HG02610 (cell line): ENCODE measurements around the gene CRIM1.

Source experiments
- ATAC-seq: cut with Tn5 transposase; IDR thresholded peaks from one replicate; pipeline ENCODE4 v1.9.1; 2021; ENCODE audit warnings: mild to moderate bottlenecking, moderate library complexity; ENCODE audit not compliant: unreplicated experiment

The CRIM1 gene

DNA sequence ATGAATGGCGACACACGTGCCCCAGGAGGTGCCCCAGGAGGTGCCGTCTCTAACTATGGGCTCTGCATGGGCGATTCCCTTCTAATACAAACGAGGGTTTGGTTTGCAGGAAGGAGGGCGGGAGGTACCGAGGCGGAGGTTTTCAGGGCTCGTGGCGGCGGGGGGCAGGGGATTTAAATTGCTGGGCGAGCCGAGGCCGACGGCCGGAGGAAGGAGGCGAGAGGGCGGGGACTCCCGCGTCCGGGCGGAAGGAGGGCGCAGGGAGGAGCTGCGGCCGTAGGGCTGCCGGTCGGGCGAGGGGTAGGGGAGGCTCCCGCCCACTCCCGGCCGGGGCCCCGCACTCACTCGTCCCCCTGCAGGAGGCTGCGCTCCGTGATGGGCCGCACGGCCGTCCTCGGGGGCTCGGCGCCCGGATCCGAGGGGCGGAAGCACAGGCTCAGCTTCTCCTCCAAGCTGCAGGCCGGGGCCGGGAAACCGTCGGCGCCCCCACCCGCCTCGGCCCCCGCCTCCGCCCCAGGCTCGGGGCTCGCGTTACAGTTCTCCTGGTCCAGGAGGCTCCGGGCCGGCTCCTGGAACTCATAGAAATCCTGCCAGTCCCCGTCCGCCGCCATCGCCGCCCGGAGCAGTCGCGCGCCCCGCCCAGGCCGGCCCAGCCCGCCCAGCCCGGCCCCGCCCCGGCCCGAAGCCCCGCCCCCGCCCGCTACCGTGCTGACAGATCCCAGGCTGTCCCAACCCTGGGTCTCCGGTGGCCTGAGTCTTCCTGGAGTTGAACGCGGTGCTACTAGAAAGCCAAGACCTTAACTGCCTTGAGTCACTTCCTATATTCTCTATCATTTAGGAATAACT, 242.2 kb downstream of the CRIM1 start, which contains the start of gene FEZ2:
FEZ2 (minus strand) TSS at position 637 of the 846 bp plus-strand sequence; CDS start at position 611, 26 bp downstream.
- ATAC-seq: peak; percentile 100
